Thoracic aorta (tissue), 2 donors: ENCODE measurements around the gene UNC45A. TPM values are rescaled to one million over a fixed set of nuclear protein-coding genes. Genes with fewer than 3 reads are reported as not detected.
"Not testable (repeated sequence)": the region's sequence is repeated elsewhere in the genome, so short reads cannot be mapped to it uniquely, and the experiment has no call there.

Experiments used
- ATAC-seq: fragments of 150-250 bp; one replicate; pipeline ENCODE4 v1.8.0; 2017; ENCODE audit warnings: low read depth; ENCODE audit not compliant: insufficient number of reproducible peaks, low FRiP score
- DNase-seq: peaks from one replicate; pipeline ENCODE4 v3.0.0-alpha.2; 2020; ENCODE audit warnings: low spot score
- H3K27ac ChIP-seq, 2 donors: fragments of 200-600 bp; sonication (generic); 1 replicate in 1 of 2; 2 replicates in 1 of 2; pipeline ENCODE4 v1.5.1; 2016; ENCODE audit warnings: mild to moderate bottlenecking in 2 of 2, moderate library complexity in 2 of 2
- H3K27me3 ChIP-seq: fragments of 200-600 bp; sonication (generic); replicated peaks from 2 replicates; pipeline ENCODE4 v1.6.0; 2016; ENCODE audit warnings: mild to moderate bottlenecking; ENCODE audit not compliant: insufficient read depth
- H3K36me3 ChIP-seq: fragments of 200-600 bp; sonication (generic); one replicate; pipeline ENCODE4 v1.5.1; 2016
- H3K4me1 ChIP-seq, 2 donors: fragments of 200-600 bp; sonication (generic); 1 replicate in 1 of 2; 2 replicates in 1 of 2; pipeline versions ENCODE4 v1.5.1 to v1.6.0; 2016; ENCODE audit warnings: low read depth in 2 of 2, mild to moderate bottlenecking in 1 of 2; ENCODE audit not compliant: control insufficient read depth in 1 of 2
- H3K4me3 ChIP-seq: fragments of 200-600 bp; sonication (generic); 2 replicates; pipeline ENCODE4 v1.5.1; 2016; ENCODE audit warnings: mild to moderate bottlenecking
- H3K9me3 ChIP-seq: fragments of 200-600 bp; sonication (generic); 2 replicates; pipeline ENCODE4 v1.5.1; 2016
- CTCF ChIP-seq: fragments of 200-600 bp; sonication (generic); IDR thresholded peaks from one replicate; pipeline ENCODE4 v1.5.1; 2019; ENCODE audit warnings: antibody characterized with exemption
- total RNA-seq, 2 donors: library from RNA; depleted of rRNA; stranded (reverse); fragments of >200 nt; gene quantifications; one replicate each; pipeline versions ENCODE4 v1.1.0 to v1.2.3, GENCODE V29; 2016

The UNC45A gene
- total RNA-seq, 2 donors from 2014 or later: 54.0 to 65.5 TPM

GRCh38 chr15:90905306-90906180 is 29.5 kb upstream of the UNC45A start:
- Histone ChIP-seq H3K36me3 (peaks cover 44% of the 10 kb centered on the region), H3K27ac (no peak overlapping the region)

DNA sequence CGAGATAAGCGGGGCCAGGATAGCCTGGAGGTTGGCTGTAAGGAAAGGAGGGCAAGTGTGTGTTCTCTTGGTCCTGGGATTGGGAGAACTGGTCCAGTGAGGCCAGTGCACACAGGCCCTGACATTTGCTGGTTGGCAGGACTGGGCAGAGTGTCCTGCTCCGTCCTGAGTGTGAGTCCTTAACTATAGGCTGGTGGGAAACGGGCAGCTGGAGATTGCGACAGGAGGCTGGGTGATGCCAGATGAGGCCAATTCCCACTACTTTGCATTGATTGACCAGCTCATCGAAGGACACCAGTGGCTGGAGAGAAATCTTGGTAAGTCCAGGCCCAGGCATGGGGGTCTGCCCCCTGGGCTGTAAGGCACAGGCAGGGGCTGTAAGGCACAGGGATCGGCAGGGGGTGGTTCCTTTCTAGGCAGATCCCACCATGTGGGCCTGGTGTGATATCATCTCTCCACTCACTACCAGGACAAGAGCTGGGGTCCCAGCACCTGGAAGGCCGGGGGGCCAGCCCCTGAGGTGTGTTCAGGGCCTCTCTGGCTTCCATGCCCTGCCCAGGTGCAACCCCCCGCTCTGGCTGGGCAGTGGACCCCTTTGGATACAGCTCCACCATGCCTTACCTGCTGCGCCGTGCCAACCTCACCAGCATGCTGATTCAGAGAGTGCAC is 28.8 kb upstream of the UNC45A start:
- DNase-seq (no peak), ATAC-seq (no peak)
- Histone ChIP-seq H3K27me3 (no peaks in the 10 kb centered on the region), H3K36me3 (peaks cover 52% of the 10 kb centered on the region), H3K27ac (no peak overlapping the region), H3K4me1 (peaks cover 15 to 18% of the 10 kb centered on the region in 2 donors), H3K4me3 (no peak overlapping the region), H3K9me3 (no peaks in the 10 kb centered on the region)
- no peak for TF ChIP-seq CTCF

More at GRCh38 chr15:90905306-90906180, 29.5 kb upstream of the UNC45A start:
- Histone ChIP-seq H3K27me3 (no peaks in the 10 kb centered on the region), H3K4me3 (no peak overlapping the region), H3K4me1 (peaks cover 15 to 19% of the 10 kb centered on the region in 2 donors), H3K9me3 (no peaks in the 10 kb centered on the region)
- no peak for ATAC-seq
- no peak for DNase-seq
- no peak for TF ChIP-seq CTCF

DNA sequence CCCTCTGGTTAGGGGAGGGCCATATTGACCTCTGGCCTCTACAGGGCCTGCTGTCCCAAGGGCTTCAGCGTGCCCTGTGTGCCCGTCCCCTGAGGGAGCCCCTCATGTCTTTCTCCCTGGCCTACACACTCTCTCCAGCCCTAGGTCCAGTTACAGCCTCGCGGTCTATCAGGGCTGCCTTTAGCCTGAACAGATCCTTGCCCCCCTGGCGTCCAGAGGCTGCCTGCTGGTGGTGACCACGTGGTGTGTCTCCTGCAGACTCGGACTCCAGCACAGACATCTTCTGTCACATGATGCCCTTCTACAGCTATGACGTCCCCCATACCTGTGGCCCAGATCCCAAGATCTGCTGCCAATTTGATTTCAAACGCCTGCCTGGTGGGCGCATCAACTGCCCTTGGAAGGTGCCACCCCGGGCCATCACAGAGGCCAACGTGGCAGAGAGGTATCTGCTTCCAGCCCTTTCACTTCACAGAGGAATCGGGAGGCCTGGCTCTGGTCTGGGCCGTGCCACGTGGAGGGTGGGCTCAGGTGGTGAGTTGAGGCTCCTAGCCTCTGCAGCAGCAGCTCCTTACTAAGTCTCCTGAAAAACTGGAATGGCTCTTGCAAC is 27.9 kb upstream of the UNC45A start:
- ATAC-seq (no peak), DNase-seq (no peak)
- no peaks in the 10 kb centered on the region for H3K9me3 ChIP-seq
- H3K27ac ChIP-seq: no peak overlapping the region
- TF ChIP-seq CTCF: no peak
- no peaks in the 10 kb centered on the region for H3K27me3 ChIP-seq
- peaks cover 59% of the 10 kb centered on the region for H3K36me3 ChIP-seq
- no peak overlapping the region for H3K4me3 ChIP-seq
- peaks cover 9 to 10% of the 10 kb centered on the region in 2 donors for H3K4me1 ChIP-seq

DNA sequence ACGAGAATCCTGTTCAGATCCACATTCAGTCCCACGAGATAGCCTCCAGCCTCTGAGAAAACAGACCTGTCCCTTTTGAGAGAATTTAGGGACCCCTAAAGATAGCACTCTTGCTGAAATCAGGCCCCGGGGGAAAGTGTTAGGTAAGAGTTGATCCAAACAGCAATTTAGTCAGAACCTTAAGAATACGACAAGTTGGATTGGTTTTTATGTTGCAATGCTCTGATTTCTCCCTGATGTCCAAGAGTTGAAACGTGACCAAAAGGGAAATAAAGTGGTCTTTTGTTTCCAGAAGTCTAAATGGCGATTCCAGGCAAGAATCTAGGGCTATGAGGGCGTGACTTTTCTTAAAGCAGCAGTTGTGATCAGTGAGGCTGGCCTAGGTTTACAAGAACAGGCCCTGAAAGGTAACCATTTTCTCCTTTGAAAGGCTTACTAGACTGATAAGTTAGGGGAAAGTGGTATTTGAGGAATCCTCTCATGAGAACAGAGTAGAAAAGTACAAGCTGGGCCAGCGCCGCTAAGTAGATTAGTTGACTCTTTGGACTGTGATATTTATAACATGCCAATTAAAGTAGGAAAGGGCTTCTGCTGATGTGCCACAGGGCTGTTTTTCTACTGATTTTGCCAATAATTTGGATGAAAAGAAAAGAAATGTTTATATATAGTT is 27.1 kb upstream of the UNC45A start:
- Histone ChIP-seq H3K4me3 (no peak overlapping the region), H3K27ac (no peak overlapping the region), H3K4me1 (peaks cover 9% of the 10 kb centered on the region in 2 donors), H3K27me3 (no peaks in the 10 kb centered on the region), H3K36me3 (peaks cover 67% of the 10 kb centered on the region), H3K9me3 (no peaks in the 10 kb centered on the region)
- no peak for ATAC-seq
- TF ChIP-seq CTCF: no peak
- DNase-seq: no peak

- not testable (repeated sequence) for H3K4me1 ChIP-seq, H3K9me3 ChIP-seq, H3K27ac ChIP-seq, ATAC-seq, H3K4me3 ChIP-seq, H3K27me3 ChIP-seq, DNase-seq
- H3K36me3 ChIP-seq: peaks cover 79% of the 10 kb centered on the region
Observed at GRCh38 chr15:90909449-90909848, 25.6 kb upstream of the UNC45A start.
